Retinal pigment epithelial cell (primary cell): ENCODE data around the gene GATA3.

ENCODE experiments used
- DNase-seq: peaks from one replicate; pipeline ENCODE4 v3.0.0-alpha.2; 2010; ENCODE audit warnings: low read depth
- H3K4me3 ChIP-seq: 2 replicates; pipeline ENCODE4 v1.5.1; 2011; ENCODE audit warnings: mild to moderate bottlenecking, low read length, control low read depth, moderate library complexity
- CTCF ChIP-seq: conservative IDR thresholded peaks from 2 replicates; pipeline ENCODE4 v1.5.1; 2011; ENCODE audit warnings: low read depth, low read length, control low read depth, inconsistent platforms

GATA3 gene

GRCh38 chr10:8104005-8104404 is 49.5 kb downstream of the GATA3 start:
- no peak for TF ChIP-seq CTCF
- no peak for DNase-seq
- no peak overlapping the region for H3K4me3 ChIP-seq

- TF ChIP-seq CTCF = no peak
- DNase-seq = no peak
- no peak overlapping the region for H3K4me3 ChIP-seq
These were observed 50.2 kb downstream of the GATA3 start for GRCh38 chr10:8104721-8105120.

GRCh38 chr10:8105932-8106331 is 51.4 kb downstream of the GATA3 start:
- TF ChIP-seq CTCF = no peak
- DNase-seq = no peak
- H3K4me3 ChIP-seq = no peak overlapping the region

GRCh38 chr10:8112230-8112905 is 57.9 kb downstream of the GATA3 start:
- no peak for TF ChIP-seq CTCF
- H3K4me3 ChIP-seq = no peak overlapping the region
- DNase-seq = no peak

- no peak for TF ChIP-seq CTCF
- H3K4me3 ChIP-seq = no peak overlapping the region
- DNase-seq = no peak
These were observed 58.5 kb downstream of the GATA3 start for GRCh38 chr10:8112942-8113442.

GRCh38 chr10:8113616-8114015 is 59.1 kb downstream of the GATA3 start:
- DNase-seq = no peak
- no peak overlapping the region for H3K4me3 ChIP-seq
- no peak for TF ChIP-seq CTCF
